ENCODE measurements around the gene CXCL10.
"Not testable (repeated sequence)": the region's sequence is repeated elsewhere in the genome, so short reads cannot be mapped to it uniquely, and the experiment has no call there.

Gene CXCL10

DNA sequence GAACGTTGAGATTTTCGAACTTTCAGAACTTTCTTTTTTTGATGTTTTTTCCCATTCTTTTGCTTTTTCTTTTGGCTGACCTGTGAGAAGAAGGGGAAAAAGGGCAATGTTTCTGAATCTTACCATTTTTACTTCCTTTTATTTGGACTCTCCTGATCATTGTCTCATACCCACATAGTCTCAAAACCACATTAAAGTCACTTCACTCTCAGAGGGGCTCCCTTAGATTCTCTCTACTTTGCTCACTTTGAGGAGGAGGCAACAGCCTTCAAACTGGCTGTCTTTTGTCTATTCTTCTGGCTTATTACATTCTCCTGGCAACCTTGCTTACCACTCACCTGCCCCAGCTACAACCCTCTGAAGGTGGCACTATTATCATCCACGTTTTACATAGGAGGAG, 19.7 kb downstream of the CXCL10 start:
- no peaks in the 10 kb centered on the region for H3K9me3 ChIP-seq
- TF ChIP-seq, protein P1, sequence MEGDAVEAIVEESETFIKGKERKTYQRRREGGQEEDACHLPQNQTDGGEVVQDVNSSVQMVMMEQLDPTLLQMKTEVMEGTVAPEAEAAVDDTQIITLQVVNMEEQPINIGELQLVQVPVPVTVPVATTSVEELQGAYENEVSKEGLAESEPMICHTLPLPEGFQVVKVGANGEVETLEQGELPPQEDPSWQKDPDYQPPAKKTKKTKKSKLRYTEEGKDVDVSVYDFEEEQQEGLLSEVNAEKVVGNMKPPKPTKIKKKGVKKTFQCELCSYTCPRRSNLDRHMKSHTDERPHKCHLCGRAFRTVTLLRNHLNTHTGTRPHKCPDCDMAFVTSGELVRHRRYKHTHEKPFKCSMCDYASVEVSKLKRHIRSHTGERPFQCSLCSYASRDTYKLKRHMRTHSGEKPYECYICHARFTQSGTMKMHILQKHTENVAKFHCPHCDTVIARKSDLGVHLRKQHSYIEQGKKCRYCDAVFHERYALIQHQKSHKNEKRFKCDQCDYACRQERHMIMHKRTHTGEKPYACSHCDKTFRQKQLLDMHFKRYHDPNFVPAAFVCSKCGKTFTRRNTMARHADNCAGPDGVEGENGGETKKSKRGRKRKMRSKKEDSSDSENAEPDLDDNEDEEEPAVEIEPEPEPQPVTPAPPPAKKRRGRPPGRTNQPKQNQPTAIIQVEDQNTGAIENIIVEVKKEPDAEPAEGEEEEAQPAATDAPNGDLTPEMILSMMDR (IDR thresholded peaks at IDR 0.05) = no peak
- H3K4me3 ChIP-seq (ENCODE audit: low read depth in 1 of 2, low read length in 1 of 2) = no peak overlapping the region
- no peak overlapping the region for H3K27ac ChIP-seq
- peaks cover 5 to 7% of the 10 kb centered on the region in 2 experiments for H3K4me1 ChIP-seq (ENCODE audit: control insufficient read depth in 1 of 2, insufficient read depth in 1 of 2, low read depth in 1 of 2, low read length in 1 of 2)
- H3K36me3 ChIP-seq = no peaks in the 10 kb centered on the region
- no peaks in the 10 kb centered on the region for H3K27me3 ChIP-seq

DNA sequence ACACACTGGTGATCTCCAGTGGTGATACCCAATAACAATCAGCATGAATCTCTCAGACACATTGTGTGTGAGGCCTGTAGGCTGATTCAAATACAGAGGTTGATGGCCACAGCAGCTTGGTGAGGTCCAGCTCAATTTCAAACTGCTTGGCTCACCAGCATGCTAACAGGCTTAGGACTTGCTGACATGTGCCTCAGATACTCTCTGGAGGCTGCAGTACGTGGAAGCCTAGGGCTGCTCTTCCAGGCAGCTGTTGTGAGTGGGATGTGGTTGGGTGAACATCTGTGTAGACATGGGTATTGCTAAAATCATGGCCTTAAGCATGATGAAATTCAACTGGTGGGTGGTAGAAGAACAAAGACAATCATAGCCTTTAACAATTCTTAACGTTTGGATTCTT, 20.3 kb downstream of the CXCL10 start:
- Histone ChIP-seq H3K27me3 (no peaks in the 10 kb centered on the region), H3K36me3 (no peaks in the 10 kb centered on the region), H3K4me3 (ENCODE audit: low read depth in 1 of 2, low read length in 1 of 2) (no peak overlapping the region), H3K4me1 (ENCODE audit: control insufficient read depth in 1 of 2, insufficient read depth in 1 of 2, low read depth in 1 of 2, low read length in 1 of 2) (peaks cover 5 to 7% of the 10 kb centered on the region in 2 experiments), H3K9me3 (no peaks in the 10 kb centered on the region), H3K27ac (no peak overlapping the region)
- TF ChIP-seq, protein P1 (IDR thresholded peaks at IDR 0.05) = no peak

DNA sequence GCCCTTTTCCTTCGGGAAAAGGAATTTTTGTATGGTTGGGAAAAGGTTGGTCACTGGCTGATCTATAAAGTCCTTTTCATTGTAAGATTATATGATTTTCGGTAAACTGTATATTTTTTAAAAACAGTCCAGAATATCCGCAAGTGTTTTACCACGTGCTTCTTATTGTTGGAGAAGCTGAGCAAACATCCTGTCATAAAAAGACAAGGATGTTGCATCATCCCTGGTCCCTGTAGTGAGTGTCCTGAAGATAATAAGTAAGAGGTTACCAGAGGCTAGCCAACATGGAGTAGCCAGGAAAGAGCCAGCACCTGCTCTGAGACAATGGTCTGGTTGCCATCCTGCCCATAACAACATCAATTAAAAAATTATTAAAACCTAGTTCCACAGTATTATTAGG, 21.1 kb downstream of the CXCL10 start:
- Histone ChIP-seq H3K36me3 (no peaks in the 10 kb centered on the region), H3K4me1 (ENCODE audit: control insufficient read depth in 1 of 2, insufficient read depth in 1 of 2, low read depth in 1 of 2, low read length in 1 of 2) (peaks cover 5 to 7% of the 10 kb centered on the region in 2 experiments), H3K27ac (no peak overlapping the region), H3K4me3 (ENCODE audit: low read depth in 1 of 2, low read length in 1 of 2) (no peak overlapping the region), H3K9me3 (no peaks in the 10 kb centered on the region), H3K27me3 (no peaks in the 10 kb centered on the region)
- TF ChIP-seq, protein P1 (IDR thresholded peaks at IDR 0.05) = no peak

DNA sequence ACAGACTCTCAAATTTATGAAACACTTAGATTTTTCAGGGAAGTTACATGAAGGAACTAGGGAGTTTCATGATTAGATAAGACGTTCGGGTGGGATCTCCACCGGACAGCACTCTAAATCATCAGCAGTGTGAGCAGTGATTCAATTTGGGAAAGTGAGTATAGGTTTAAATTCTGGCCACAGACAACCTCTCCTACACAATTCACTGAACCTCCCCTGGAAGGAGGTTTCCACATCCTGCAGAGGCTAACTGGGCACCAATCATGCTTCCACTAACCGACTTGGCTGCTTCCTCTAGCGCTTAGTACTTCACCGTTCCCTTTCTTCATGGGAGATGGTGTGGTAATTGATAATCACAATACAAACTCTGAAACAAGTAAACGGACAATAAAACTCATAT, 21.6 kb downstream of the CXCL10 start:
- no peak overlapping the region for H3K4me3 ChIP-seq (ENCODE audit: low read depth in 1 of 2, low read length in 1 of 2)
- no peak overlapping the region for H3K27ac ChIP-seq
- TF ChIP-seq, protein P1 (IDR thresholded peaks at IDR 0.05) = no peak
- no peaks in the 10 kb centered on the region for H3K36me3 ChIP-seq
- H3K27me3 ChIP-seq = no peaks in the 10 kb centered on the region
- H3K4me1 ChIP-seq (ENCODE audit: control insufficient read depth in 1 of 2, insufficient read depth in 1 of 2, low read depth in 1 of 2, low read length in 1 of 2) = peaks cover 5 to 7% of the 10 kb centered on the region in 2 experiments
- H3K9me3 ChIP-seq = no peaks in the 10 kb centered on the region

DNA sequence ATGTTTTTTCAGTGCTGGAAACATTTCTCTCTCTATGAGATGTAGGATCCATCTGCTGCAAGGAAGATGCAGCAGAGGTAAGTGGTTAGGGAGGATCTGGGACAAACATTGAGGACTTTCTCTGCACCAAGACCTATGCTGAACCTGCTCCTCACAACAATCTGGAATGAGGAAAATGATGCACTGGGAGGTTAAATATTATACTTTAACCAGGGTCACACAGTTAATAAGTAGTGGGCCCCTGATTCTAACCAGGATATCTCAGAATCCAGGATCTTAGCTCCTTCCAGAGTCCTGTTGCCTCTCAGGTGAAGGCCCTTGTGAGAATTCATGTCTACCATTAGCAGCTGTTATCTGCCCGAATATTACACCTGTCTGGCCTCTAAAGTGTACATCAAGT, 23.0 kb downstream of the CXCL10 start:
- H3K4me3 ChIP-seq (ENCODE audit: low read depth in 1 of 2, low read length in 1 of 2) = no peak overlapping the region
- TF ChIP-seq, protein P1 (IDR thresholded peaks at IDR 0.05) = no peak
- no peaks in the 10 kb centered on the region for H3K36me3 ChIP-seq

DNA sequence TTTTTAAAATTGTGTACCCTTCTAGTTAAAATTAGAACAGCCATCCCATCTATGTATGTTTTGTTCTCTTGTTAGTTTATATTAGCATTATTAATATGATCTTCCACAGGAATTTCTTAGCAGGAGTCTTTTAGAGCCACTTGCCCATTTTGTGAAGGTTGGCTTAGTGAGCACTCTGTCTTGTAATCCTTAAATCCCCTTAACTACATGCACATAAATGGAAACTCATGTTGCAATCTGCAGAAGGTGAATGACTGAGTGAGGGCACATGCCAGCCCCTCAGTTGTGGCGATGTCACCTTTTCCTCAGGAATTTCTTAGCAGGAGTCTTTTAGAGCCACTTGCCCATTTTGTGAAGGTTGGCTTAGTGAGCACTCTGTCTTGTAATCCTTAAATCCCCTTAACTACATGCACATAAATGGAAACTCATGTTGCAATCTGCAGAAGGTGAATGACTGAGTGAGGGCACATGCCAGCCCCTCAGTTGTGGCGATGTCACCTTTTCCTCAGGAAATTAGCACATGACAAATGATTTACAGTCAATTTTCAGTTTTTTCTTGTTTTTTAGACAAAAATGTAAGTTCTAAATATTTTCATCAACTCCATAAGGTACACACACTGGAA, 24.7 kb downstream of the CXCL10 start:
- H3K9me3 ChIP-seq; H3K4me3 ChIP-seq (ENCODE audit: low read depth in 1 of 2, low read length in 1 of 2); H3K36me3 ChIP-seq; H3K27me3 ChIP-seq; H3K27ac ChIP-seq; H3K4me1 ChIP-seq (ENCODE audit: control insufficient read depth in 1 of 2, insufficient read depth in 1 of 2, low read depth in 1 of 2, low read length in 1 of 2): not testable (repeated sequence)

More for the DNA sequence above, 23.0 kb downstream of the CXCL10 start:
- no peak overlapping the region for H3K27ac ChIP-seq
- H3K27me3 ChIP-seq = no peaks in the 10 kb centered on the region
- H3K4me1 ChIP-seq (ENCODE audit: control insufficient read depth in 1 of 2, insufficient read depth in 1 of 2, low read depth in 1 of 2, low read length in 1 of 2) = peaks cover 5 to 7% of the 10 kb centered on the region in 2 experiments
- no peaks in the 10 kb centered on the region for H3K9me3 ChIP-seq

Measured in neutrophil (primary cell).